ENCODE results near the gene CALML5.

CALML5 gene

DNA sequence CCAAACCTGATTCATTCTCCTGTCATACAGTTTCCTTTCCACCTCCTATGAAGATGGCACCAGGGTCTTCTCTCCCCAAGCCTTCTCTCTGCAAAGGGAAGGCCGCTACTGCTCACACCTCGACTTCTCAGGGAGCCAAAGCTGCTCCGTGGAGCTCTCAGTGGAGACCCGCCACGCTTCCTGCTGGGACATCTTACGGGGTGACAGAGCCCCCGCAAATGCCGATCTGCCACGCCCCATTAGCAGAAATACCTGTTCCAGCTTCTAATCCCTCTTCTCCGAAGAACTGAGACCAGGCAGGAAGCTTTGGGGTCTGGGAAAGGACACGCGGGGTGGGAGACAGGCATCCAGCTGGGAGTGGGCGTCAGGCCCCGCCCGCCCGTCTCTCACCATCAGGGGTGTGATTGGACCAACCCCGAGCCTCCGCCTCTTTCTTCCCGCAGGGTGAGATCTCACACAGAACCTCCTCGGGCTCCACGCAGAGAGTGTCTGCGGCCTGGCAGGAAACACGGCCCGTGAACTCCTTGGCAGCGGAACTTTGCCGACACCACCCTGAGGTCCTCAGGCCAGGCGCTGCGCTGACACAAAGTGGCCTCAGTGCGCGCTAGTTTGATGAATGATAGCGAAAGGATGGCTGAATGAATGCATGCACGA lies 12.0 kb upstream of the CALML5 start:
- Histone ChIP-seq H3K4me3 (ENCODE audit: low read depth, low read length) (no peak overlapping the region), H3K36me3 (replicated peaks) (no peaks in the 10 kb centered on the region), H3K27me3 (replicated peaks) (peaks cover 2% of the 10 kb centered on the region), H3K27ac (no peak overlapping the region)
- DNase-seq, result no peak
- TF ChIP-seq, protein P1, sequence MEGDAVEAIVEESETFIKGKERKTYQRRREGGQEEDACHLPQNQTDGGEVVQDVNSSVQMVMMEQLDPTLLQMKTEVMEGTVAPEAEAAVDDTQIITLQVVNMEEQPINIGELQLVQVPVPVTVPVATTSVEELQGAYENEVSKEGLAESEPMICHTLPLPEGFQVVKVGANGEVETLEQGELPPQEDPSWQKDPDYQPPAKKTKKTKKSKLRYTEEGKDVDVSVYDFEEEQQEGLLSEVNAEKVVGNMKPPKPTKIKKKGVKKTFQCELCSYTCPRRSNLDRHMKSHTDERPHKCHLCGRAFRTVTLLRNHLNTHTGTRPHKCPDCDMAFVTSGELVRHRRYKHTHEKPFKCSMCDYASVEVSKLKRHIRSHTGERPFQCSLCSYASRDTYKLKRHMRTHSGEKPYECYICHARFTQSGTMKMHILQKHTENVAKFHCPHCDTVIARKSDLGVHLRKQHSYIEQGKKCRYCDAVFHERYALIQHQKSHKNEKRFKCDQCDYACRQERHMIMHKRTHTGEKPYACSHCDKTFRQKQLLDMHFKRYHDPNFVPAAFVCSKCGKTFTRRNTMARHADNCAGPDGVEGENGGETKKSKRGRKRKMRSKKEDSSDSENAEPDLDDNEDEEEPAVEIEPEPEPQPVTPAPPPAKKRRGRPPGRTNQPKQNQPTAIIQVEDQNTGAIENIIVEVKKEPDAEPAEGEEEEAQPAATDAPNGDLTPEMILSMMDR (IDR thresholded peaks at IDR 0.05; ENCODE audit: low read depth, low read length, missing control alignments), result no peak
- in situ Hi-C loops (cut with HindIII; ENCODE audit: low pct_ligation_motif_present, low sequenced_read_pairs), result no loop called here

DNA sequence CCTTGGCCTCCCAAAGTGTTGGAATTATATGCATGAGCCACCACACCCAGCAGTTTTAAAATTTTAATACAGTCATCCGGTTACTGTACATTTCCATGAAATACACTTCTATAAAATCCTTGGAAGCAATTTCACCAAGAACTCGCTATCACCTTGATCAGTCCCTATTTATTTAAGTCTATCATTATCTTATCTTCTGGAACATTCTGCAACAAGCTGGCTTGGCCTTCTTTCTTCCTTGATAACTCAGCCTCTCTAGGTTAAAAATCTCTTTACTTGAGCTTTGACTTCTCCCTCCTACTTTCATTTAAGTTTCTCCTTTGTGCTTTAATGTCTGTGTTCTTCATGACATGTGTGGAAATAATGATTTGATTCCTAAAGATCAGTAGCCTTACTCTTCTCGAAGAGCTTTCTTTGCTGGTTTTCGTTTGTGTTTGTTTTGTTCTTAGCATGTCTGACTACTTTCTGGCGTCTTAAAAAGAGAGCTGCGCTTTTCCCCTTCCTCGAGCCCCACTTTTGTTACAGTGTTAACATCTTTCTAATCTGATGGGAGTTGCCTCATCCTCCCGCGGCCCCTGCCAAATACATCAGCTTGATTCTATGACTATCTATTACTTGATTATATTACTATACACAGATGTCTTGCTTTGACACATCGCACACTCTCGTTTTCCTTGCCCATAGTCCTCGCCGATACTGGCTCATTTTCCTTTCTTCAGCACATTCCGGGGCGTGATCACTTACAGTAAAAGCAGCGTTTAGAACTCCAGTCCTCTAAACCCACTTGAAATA lies 11.1 kb upstream of the CALML5 start:
- in situ Hi-C loops (cut with HindIII; ENCODE audit: low pct_ligation_motif_present, low sequenced_read_pairs), result no loop called here
- TF ChIP-seq, protein P1 (IDR thresholded peaks at IDR 0.05; ENCODE audit: low read depth, low read length, missing control alignments), result no peak
- peaks cover 2% of the 10 kb centered on the region for H3K27me3 ChIP-seq (replicated peaks)
- DNase-seq, result no peak
- H3K27ac ChIP-seq, result no peak overlapping the region
- no peaks in the 10 kb centered on the region for H3K36me3 ChIP-seq (replicated peaks)
- H3K4me3 ChIP-seq (ENCODE audit: low read depth, low read length), result no peak overlapping the region

DNA sequence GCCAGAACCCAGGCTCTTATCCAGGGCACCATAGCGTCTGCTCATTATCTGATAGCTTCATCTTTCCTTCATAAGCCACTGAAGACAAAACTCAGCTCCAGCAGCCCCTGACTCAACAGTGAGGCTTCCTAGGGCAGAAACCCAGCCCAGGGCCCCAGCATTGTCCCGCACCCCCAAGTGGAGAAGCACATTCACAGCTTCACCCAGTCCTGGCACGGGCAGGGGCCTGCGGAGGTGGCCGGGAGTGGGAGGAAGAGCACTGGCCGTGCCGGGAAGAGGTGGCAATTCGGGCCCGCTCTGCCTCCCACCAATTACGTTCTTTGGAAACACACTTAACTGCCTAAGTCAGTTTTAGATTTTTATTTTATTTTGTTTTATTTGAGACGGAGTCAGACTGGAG lies 10.3 kb upstream of the CALML5 start:
- H3K27ac ChIP-seq, result no peak overlapping the region
- H3K27me3 ChIP-seq (replicated peaks), result peaks cover 2% of the 10 kb centered on the region
- no peak for DNase-seq
- TF ChIP-seq, protein P1 (IDR thresholded peaks at IDR 0.05; ENCODE audit: low read depth, low read length, missing control alignments), result no peak
- in situ Hi-C loops (cut with HindIII; ENCODE audit: low pct_ligation_motif_present, low sequenced_read_pairs), result no loop called here
- no peak overlapping the region for H3K4me3 ChIP-seq (ENCODE audit: low read depth, low read length)
- no peaks in the 10 kb centered on the region for H3K36me3 ChIP-seq (replicated peaks)

DNA sequence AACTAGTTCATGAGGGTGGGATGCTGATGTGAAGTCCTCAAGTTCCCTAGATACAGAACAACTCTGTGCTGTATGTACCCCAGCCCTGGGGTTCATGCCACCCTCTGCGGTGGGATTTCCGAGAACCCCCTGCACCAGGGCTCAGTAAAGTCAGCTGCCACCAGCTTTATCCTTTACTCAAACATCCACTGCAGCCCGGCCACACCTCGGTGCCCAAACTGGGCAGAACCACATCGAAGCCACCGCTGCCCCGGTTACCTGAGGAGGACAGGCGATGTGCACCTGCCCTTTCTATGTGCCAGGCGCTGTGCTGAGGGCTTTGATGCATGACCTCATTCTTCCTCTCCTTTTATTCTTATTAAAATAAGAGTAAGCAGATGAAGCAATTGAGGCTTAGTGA lies 9.9 kb upstream of the CALML5 start:
- in situ Hi-C loops (cut with HindIII; ENCODE audit: low pct_ligation_motif_present, low sequenced_read_pairs), result no loop called here

DNA sequence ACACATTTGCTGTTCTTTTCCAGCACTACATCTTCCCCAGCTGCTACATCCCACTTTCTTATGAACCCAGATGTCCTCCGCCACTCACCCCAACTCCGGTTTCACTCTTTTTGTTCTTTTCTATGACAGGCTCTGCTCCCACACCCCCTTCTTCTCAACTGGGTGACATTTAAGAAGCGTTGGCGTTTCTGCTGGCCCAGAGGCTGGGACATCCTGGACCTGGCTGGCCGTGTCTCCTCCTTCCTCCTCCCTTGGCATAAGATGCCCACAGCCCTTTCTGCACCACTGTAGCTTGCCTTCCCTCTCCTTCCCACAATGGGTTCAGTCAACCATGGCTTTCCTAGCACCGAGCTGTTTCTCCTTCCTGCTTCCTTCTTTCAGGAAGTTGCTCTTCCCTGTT lies 9.4 kb upstream of the CALML5 start:
- TF ChIP-seq, protein P1 (IDR thresholded peaks at IDR 0.05; ENCODE audit: low read depth, low read length, missing control alignments), result no peak
- Histone ChIP-seq H3K36me3 (replicated peaks) (no peaks in the 10 kb centered on the region), H3K27ac (no peak overlapping the region), H3K4me3 (ENCODE audit: low read depth, low read length) (no peak overlapping the region), H3K27me3 (replicated peaks) (peaks cover 2% of the 10 kb centered on the region)
- no peak for DNase-seq
- in situ Hi-C loops (cut with HindIII; ENCODE audit: low pct_ligation_motif_present, low sequenced_read_pairs), result no loop called here

More for the DNA sequence above, 9.9 kb upstream of the CALML5 start:
- no peak overlapping the region for H3K27ac ChIP-seq
- TF ChIP-seq, protein P1 (IDR thresholded peaks at IDR 0.05; ENCODE audit: low read depth, low read length, missing control alignments), result no peak
- H3K27me3 ChIP-seq (replicated peaks), result peaks cover 2% of the 10 kb centered on the region
- DNase-seq, result no peak
- H3K4me3 ChIP-seq (ENCODE audit: low read depth, low read length), result no peak overlapping the region
- H3K36me3 ChIP-seq (replicated peaks), result no peaks in the 10 kb centered on the region

All from brain microvascular endothelial cell (primary cell).